ENCODE measurements around the gene XRCC4. TPM values are rescaled to one million over a fixed set of nuclear protein-coding genes. Genes with fewer than 3 reads are reported as not detected.

Gene XRCC4
- total and polyA plus RNA-seq, 2 of the 8 experiments (the other 6 are each of a cell fraction or from before 2014, with no cell fraction given) = 3.0 to 8.3 TPM

GRCh38 chr5:83371726-83372125, 294.4 kb downstream of the XRCC4 start:
- no peak overlapping the region for H2BK20ac ChIP-seq (ENCODE audit: low read length)
- no peaks in the 10 kb centered on the region for H3K79me1 ChIP-seq (ENCODE audit: low read depth, low read length)
- TF ChIP-seq ASH2L (IDR thresholded peaks at IDR 0.05; ENCODE audit: low read length) (no peak), SP4 (IDR thresholded peaks at IDR 0.05; ENCODE audit: low read length) (no peak), YY1 (IDR thresholded peaks at IDR 0.05; ENCODE audit: low read depth, low read length) (no peak), TBP (IDR thresholded peaks at IDR 0.05; ENCODE audit: low read depth, low read length) (no peak), JUN (IDR thresholded peaks at IDR 0.05; ENCODE audit: low read depth, low read length) (no peak), BRCA1 (IDR thresholded peaks at IDR 0.05; ENCODE audit: low read depth, low read length) (no peak), CTCF (IDR thresholded peaks at IDR 0.05; ENCODE audit: control extremely low read depth in 1 of 3, insufficient read depth in 1 of 3, low read depth in 1 of 3, low read length in 3 of 3) (no peak), FOSL1 (IDR thresholded peaks at IDR 0.05; ENCODE audit: insufficient read depth, low read depth, low read length) (no peak)
- no peak overlapping the region for H3K23ac ChIP-seq (ENCODE audit: insufficient read length)
- H4K5ac ChIP-seq (ENCODE audit: insufficient read length, low read depth, low read length) = no peak overlapping the region
- H3K4me1 ChIP-seq (replicated peaks in 1 of 4; ENCODE audit: control insufficient read depth in 3 of 4, insufficient read depth in 4 of 4, low read length in 3 of 4) = peaks cover 0 to 3% (median 2%) of the 10 kb centered on the region in 4 experiments; a peak in 2 of 7 replicates
- ChIA-PET CTCF (ENCODE audit: partially characterized antibody) (no interaction called here), POLR2A (ENCODE audit: partially characterized antibody) (no interaction called here)
- H3K9me3 ChIP-seq (ENCODE audit: insufficient read depth in 2 of 2, low read depth in 1 of 2, low read length in 1 of 2) = no peaks in the 10 kb centered on the region
- H3K4me2 ChIP-seq (ENCODE audit: insufficient read depth in 1 of 2, low read depth in 2 of 2, low read length in 2 of 2) = no peak overlapping the region
- no peak overlapping the region for H3K14ac ChIP-seq (ENCODE audit: insufficient read length)
- no peak overlapping the region for H2BK15ac ChIP-seq (ENCODE audit: low read length)
- H3K27me3 ChIP-seq (replicated peaks in 1 of 4; ENCODE audit: control insufficient read depth in 3 of 4, extremely low read depth in 1 of 4, insufficient read depth in 3 of 4, low read length in 3 of 4) = no peaks in the 10 kb centered on the region
- no peaks in the 10 kb centered on the region for H4K20me1 ChIP-seq (replicated peaks in 1 of 2; ENCODE audit: control insufficient read depth in 1 of 2, insufficient read depth in 2 of 2, low read length in 2 of 2)
- DNase-seq (ENCODE audit: low read depth in 1 of 2, low spot score in 2 of 2) (no peak), FAIRE-seq (no peak)
- no peak overlapping the region for H3K9ac ChIP-seq (replicated peaks in 1 of 4; ENCODE audit: extremely low read depth in 1 of 4, low read depth in 3 of 4, low read length in 3 of 4)
- H3K4me3 ChIP-seq (ENCODE audit: extremely low read depth in 1 of 4, insufficient read depth in 2 of 4, low read depth in 3 of 4, low read length in 4 of 4) = no peak overlapping the region
- H3K23me2 ChIP-seq (ENCODE audit: low read depth, low read length) = no peaks in the 10 kb centered on the region
- no peak overlapping the region for H2BK12ac ChIP-seq (ENCODE audit: low read depth, low read length)
- H4K8ac ChIP-seq (ENCODE audit: extremely low read depth, insufficient read depth, low read length) = no peak overlapping the region
- no peak overlapping the region for H3K4ac ChIP-seq (replicated peaks; ENCODE audit: insufficient read length, low read depth, low read length)
- H3K36me3 ChIP-seq (ENCODE audit: control insufficient read depth in 2 of 4, insufficient read depth in 4 of 4, low read length in 3 of 4) = no peaks in the 10 kb centered on the region; a peak in 1 of 8 replicates
- no peak overlapping the region for H2BK5ac ChIP-seq (ENCODE audit: low read depth, low read length)
- no peak overlapping the region for H2AFZ ChIP-seq (ENCODE audit: low read length)
- no peak overlapping the region for H2BK120ac ChIP-seq (replicated peaks; ENCODE audit: low read depth, low read length)
- WGBS, 2 experiments (ENCODE audit: extremely low coverage in 1 of 2, insufficient coverage in 1 of 2, insufficient read length in 1 of 2, insufficient replicate concordance in 2 of 2, low coverage in 1 of 2, low lambda C conversion rate in 2 of 2, missing lambda C conversion rate in 1 of 2) = 82% methylated on average over 1 of the region's 1 CpG; no CpG with 5 or more reads in 1 of the 2 experiments
- no peak overlapping the region for H3K27ac ChIP-seq (ENCODE audit: low read depth, low read length)
- no peak overlapping the region for H3K18ac ChIP-seq (ENCODE audit: extremely low read depth, low read length)
- H3K56ac ChIP-seq (replicated peaks; ENCODE audit: insufficient read length, low read depth, low read length) = no peak overlapping the region
- no peak overlapping the region for H2AK5ac ChIP-seq (ENCODE audit: low read depth, low read length)
- no peak overlapping the region for H4K91ac ChIP-seq (replicated peaks; ENCODE audit: insufficient read length, low read length)
- no peaks in the 10 kb centered on the region for H3K79me2 ChIP-seq (ENCODE audit: control insufficient read depth in 1 of 2, insufficient read depth in 2 of 2, low read length in 2 of 2)
